HT-29 (cell line): ENCODE results near the gene PDIA3. TPM values are rescaled to one million over a fixed set of nuclear protein-coding genes. Genes with fewer than 3 reads are reported as not detected.
"Not testable (repeated sequence)": the region's sequence is repeated elsewhere in the genome, so short reads cannot be mapped to it uniquely, and the experiment has no call there.

Source experiments
- DNase-seq: peaks from one replicate; pipeline ENCODE4 v3.0.0-alpha.2; 2015; ENCODE audit warnings: low spot score
- small RNA-seq: library from RNA; depleted of rRNA; stranded (forward); fragments of <200 nt; gene quantifications from one replicate; pipeline ENCODE3, GENCODE V24; 2014
- total RNA-seq: library from RNA; depleted of rRNA; stranded (reverse); fragments of >200 nt; shearing (Covaris generic); gene quantifications from 2 replicates; pipeline ENCODE4 v1.2.3, GENCODE V29; 2014; rRNA removed

The PDIA3 gene
- total RNA-seq, 1 experiment from 2014 or later, result 560 TPM

GRCh38 chr15:43815064-43815463 lies 68.8 kb downstream of the PDIA3 start:
- not testable (repeated sequence) for DNase-seq

- no peak for DNase-seq
Measured at GRCh38 chr15:43821505-43821904, 75.3 kb downstream of the PDIA3 start.

Small RNA genes lying within 50 kb of the gene (small RNA-seq; reads per million reads assigned to genes)
- gene MIR1282 (not detected), gene RNU6-353P (not detected), gene RNU6-354P (not detected)

Other genes with a start within 250 kb of the PDIA3 start
- 0.46 and 0.50 TPM in 2 replicates for gene MAP1A, start 228.8 kb upstream of the PDIA3 start, total RNA-seq
- gene PPIP5K1, start 156.2 kb upstream of the PDIA3 start, total RNA-seq, result 51.8 and 62.5 TPM in 2 replicates
- 2.6 and 7.6 TPM in 2 replicates for gene CKMT1B, start 152.4 kb upstream of the PDIA3 start, total RNA-seq
- gene STRC, start 127.6 kb upstream of the PDIA3 start, total RNA-seq, result 0.18 TPM in 1 of 2 replicates, not detected in the other
- gene CATSPER2, start 97.6 kb upstream of the PDIA3 start, total RNA-seq, result 2.9 and 5.0 TPM in 2 replicates
- 1.9 and 2.7 TPM in 2 replicates for gene CKMT1A, start 52.6 kb upstream of the PDIA3 start, total RNA-seq
- gene ELL3, start 30.5 kb downstream of the PDIA3 start, total RNA-seq, result 94.9 and 101 TPM in 2 replicates
- 758 and 789 TPM in 2 replicates for gene SERF2, start 45.9 kb downstream of the PDIA3 start, total RNA-seq
- not detected in 2 replicates for gene SERINC4, start 53.8 kb downstream of the PDIA3 start, total RNA-seq
- 16.9 and 18.8 TPM in 2 replicates for gene HYPK, start 54.2 kb downstream of the PDIA3 start, total RNA-seq
- gene MFAP1, start 78.3 kb downstream of the PDIA3 start, total RNA-seq, result 10.9 TPM in 2 replicates
- 11.5 and 12.7 TPM in 2 replicates for gene WDR76, start 80.6 kb downstream of the PDIA3 start, total RNA-seq